WTC11 (cell line): Measurements from ENCODE around the gene GRAP2. TPM values are rescaled to one million over a fixed set of nuclear protein-coding genes. Genes with fewer than 3 reads are reported as not detected.

Experiments used
- ATAC-seq: fragments of 200-7000 bp; cut with Tn5 transposase; 2 replicates; pipeline ENCODE4 v1.10.0; 2021; ENCODE audit warnings: mild to moderate bottlenecking, moderate library complexity
- CTCF ChIA-PET: fragments of 300-600 bp; sonication (Branson Sonifier 250); formaldehyde crosslinking; loops from one replicate; lab custom pipeline; 2021; ENCODE audit warnings: antibody characterized with exemption; lab: Charles Lee
- POLR2A ChIA-PET: fragments of 350-600 bp; sonication (Branson Sonifier 250); formaldehyde crosslinking; loops from one replicate; lab custom pipeline; 2021; ENCODE audit warnings: antibody characterized with exemption; lab: Charles Lee
- DNase-seq: peaks from one replicate; pipeline ENCODE4 v3.0.0; 2021; ENCODE audit warnings: low spot score
- H3K27ac Mint-ChIP-seq: 2 replicates; pipeline ENCODE4 v1.8.0; 2021; ENCODE audit warnings: mixed read lengths
- H3K27me3 Mint-ChIP-seq: 2 replicates; pipeline ENCODE4 v1.8.0; 2021; ENCODE audit warnings: low read depth, mild to moderate bottlenecking, moderate library complexity, mixed read lengths
- H3K36me3 Mint-ChIP-seq: 2 replicates; pipeline ENCODE4 v1.8.0; 2021; ENCODE audit warnings: mixed read lengths
- H3K4me1 Mint-ChIP-seq: 2 replicates; pipeline ENCODE4 v1.8.0; 2022; ENCODE audit warnings: mixed read lengths
- H3K4me3 Mint-ChIP-seq: 2 replicates; pipeline ENCODE4 v1.8.0; 2021; ENCODE audit warnings: mild to moderate bottlenecking, moderate library complexity, mixed read lengths
- H3K9me3 Mint-ChIP-seq: 2 replicates; pipeline ENCODE4 v1.8.0; 2021; ENCODE audit warnings: mixed read lengths
- E2F1 ChIP-seq: sonication (generic); formaldehyde crosslinking; IDR thresholded peaks from 2 replicates; pipeline ENCODE4 v1.8.0; 2022; ENCODE audit warnings: mild to moderate bottlenecking, missing genetic modification reagents
- ELF4 ChIP-seq: sonication (generic); formaldehyde crosslinking; IDR thresholded peaks from 2 replicates; pipeline ENCODE4 v1.8.1; 2022; ENCODE audit warnings: low read depth, mild to moderate bottlenecking, moderate library complexity, missing genetic modification reagents
- ESRRA ChIP-seq: sonication (generic); formaldehyde crosslinking; IDR thresholded peaks from 2 replicates; pipeline ENCODE4 v1.8.1; 2022; ENCODE audit warnings: mild to moderate bottlenecking, missing genetic modification reagents, borderline replicate concordance
- KAT7 ChIP-seq: sonication (generic); formaldehyde crosslinking; IDR thresholded peaks from 2 replicates; pipeline ENCODE4 v1.8.1; 2023; ENCODE audit warnings: missing genetic modification reagents, mild to moderate bottlenecking, borderline replicate concordance
- MLX ChIP-seq: sonication (generic); formaldehyde crosslinking; IDR thresholded peaks from 2 replicates; pipeline ENCODE4 v1.8.1; 2023; ENCODE audit warnings: mild to moderate bottlenecking, missing genetic modification reagents, moderate library complexity
- MYBL2 ChIP-seq: sonication (generic); formaldehyde crosslinking; IDR thresholded peaks from 2 replicates; pipeline ENCODE4 v1.8.1; 2023; ENCODE audit warnings: mild to moderate bottlenecking, moderate library complexity, missing genetic modification reagents
- NFE2L1 ChIP-seq: sonication (generic); formaldehyde crosslinking; IDR thresholded peaks from 2 replicates; pipeline ENCODE4 v1.8.1; 2023; ENCODE audit warnings: missing genetic modification reagents
- NFYB ChIP-seq: sonication (generic); formaldehyde crosslinking; conservative IDR thresholded peaks from 2 replicates; pipeline ENCODE4 v1.8.0; 2022; ENCODE audit warnings: low read depth, missing genetic modification reagents
- NR1H2 ChIP-seq: sonication (generic); formaldehyde crosslinking; IDR thresholded peaks from 2 replicates; pipeline ENCODE4 v1.9.0; 2021; ENCODE audit warnings: mild to moderate bottlenecking, moderate library complexity, missing genetic modification reagents
- NR2C2 ChIP-seq: sonication (generic); formaldehyde crosslinking; IDR thresholded peaks from 2 replicates; pipeline ENCODE4 v1.8.0; 2022; ENCODE audit warnings: mild to moderate bottlenecking, missing genetic modification reagents
- NR3C1 ChIP-seq: sonication (generic); formaldehyde crosslinking; conservative IDR thresholded peaks from 2 replicates; pipeline ENCODE4 v1.8.1; 2023; ENCODE audit warnings: low read depth, mild to moderate bottlenecking, missing genetic modification reagents
- PRRX2 ChIP-seq: fragments of 250-450 bp; sonication (Bioruptor Pico); IDR thresholded peaks from 2 replicates; pipeline ENCODE4 v1.8.0; 2021; ENCODE audit warnings: mild to moderate bottlenecking
- STAT6 ChIP-seq: sonication (generic); formaldehyde crosslinking; conservative IDR thresholded peaks from 2 replicates; pipeline ENCODE4 v1.8.1; 2023; ENCODE audit warnings: mild to moderate bottlenecking, low read depth, missing genetic modification reagents, moderate library complexity
- USF2 ChIP-seq: sonication (generic); formaldehyde crosslinking; IDR thresholded peaks from 2 replicates; pipeline ENCODE4 v1.8.1; 2023; ENCODE audit warnings: mild to moderate bottlenecking, missing genetic modification reagents, moderate library complexity
- ZBTB21 ChIP-seq: sonication (generic); formaldehyde crosslinking; IDR thresholded peaks from 2 replicates; pipeline ENCODE4 v1.8.1; 2023; ENCODE audit warnings: mild to moderate bottlenecking, missing genetic modification reagents, borderline replicate concordance
- ZMAT4 ChIP-seq: fragments of 250-450 bp; sonication (Bioruptor Pico); IDR thresholded peaks from 2 replicates; pipeline ENCODE4 v1.9.0; 2021; ENCODE audit warnings: mild to moderate bottlenecking
- total RNA-seq: library from RNA; stranded (reverse); gene quantifications from 3 replicates; pipeline ENCODE4 v1.2.3, GENCODE V29; 2021
- TF ChIP-seq, protein P1 (sequence below): sonication (generic); formaldehyde crosslinking; conservative IDR thresholded peaks from 2 replicates; pipeline ENCODE4 v1.8.1; 2022; ENCODE audit warnings: mild to moderate bottlenecking, missing genetic modification reagents
- TF ChIP-seq, protein P2 (sequence below): sonication (generic); formaldehyde crosslinking; IDR thresholded peaks from 2 replicates; pipeline ENCODE4 v1.8.1; 2022; ENCODE audit warnings: missing genetic modification reagents, borderline replicate concordance
- TF ChIP-seq, protein P3 (sequence below): sonication (generic); formaldehyde crosslinking; IDR thresholded peaks from 2 replicates; pipeline ENCODE4 v1.8.0; 2023; ENCODE audit warnings: mild to moderate bottlenecking, missing genetic modification reagents
- TF ChIP-seq, protein P4 (sequence below): fragments of 250-450 bp; sonication (Bioruptor Pico); IDR thresholded peaks from 2 replicates; pipeline ENCODE4 v1.9.0; 2021; ENCODE audit warnings: moderate library complexity, mild to moderate bottlenecking, inconsistent platforms, borderline replicate concordance

Gene GRAP2
- total RNA-seq, 1 experiment from 2014 or later, result 0.33 TPM

DNA sequence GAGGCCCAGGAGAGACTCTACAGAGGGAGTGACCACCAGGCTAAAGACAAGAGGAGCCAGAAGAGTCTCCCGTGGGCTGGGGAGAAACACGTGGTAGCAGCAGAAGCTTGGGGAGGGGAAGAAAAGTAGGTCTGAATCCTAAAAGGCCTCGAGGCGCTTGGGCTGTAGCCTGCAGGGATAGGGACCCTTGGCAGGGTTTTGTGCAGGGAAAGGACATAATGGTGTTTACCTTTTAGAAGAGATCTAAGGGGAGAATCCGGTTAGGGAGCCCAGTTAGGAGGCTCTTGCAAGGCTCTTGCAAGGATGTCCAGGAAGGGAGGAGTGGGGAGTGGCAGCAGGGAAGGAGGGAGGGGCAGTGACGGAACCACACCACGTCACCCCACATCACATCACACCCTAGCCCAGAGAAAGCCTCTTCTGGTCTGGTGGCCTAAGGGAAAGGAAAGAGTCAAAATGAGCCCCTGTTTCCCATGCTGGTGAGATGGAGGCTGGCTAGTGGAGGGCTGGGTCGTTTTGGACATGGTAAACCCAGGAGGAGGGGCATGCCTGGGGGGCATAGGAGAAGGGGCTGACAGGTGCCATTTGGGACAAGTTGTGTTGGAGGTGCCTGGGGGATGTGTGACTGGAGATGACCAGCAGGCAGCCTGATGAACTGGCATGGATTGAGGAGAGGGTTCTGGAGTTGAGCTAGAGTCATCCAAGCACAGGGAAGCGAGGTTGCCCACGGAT lies 87.7 kb downstream of the GRAP2 start:
- ChIA-PET POLR2A (no interaction called here), CTCF (no interaction called here)
- Mint-ChIP-seq H3K4me3 (no peak overlapping the region), H3K27me3 (peaks cover 48% of the 10 kb centered on the region), H3K36me3 (no peaks in the 10 kb centered on the region), H3K4me1 (peaks cover 12% of the 10 kb centered on the region), H3K27ac (no peak overlapping the region), H3K9me3 (no peaks in the 10 kb centered on the region)
- TF ChIP-seq, protein P1, sequence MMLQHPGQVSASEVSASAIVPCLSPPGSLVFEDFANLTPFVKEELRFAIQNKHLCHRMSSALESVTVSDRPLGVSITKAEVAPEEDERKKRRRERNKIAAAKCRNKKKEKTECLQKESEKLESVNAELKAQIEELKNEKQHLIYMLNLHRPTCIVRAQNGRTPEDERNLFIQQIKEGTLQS, result no peak
- TF ChIP-seq MLX, result no peak
- no peak for TF ChIP-seq NFYB
- no peak for TF ChIP-seq NR2C2 (CRISPR knock-in tag)
- no peak for TF ChIP-seq PRRX2 (CRISPR knock-in tag)
- no peak for TF ChIP-seq ESRRA (CRISPR knock-in tag)
- no peak for TF ChIP-seq ELF4 (CRISPR knock-in tag)
- TF ChIP-seq STAT6 (CRISPR knock-in tag), result no peak
- TF ChIP-seq, protein P2, sequence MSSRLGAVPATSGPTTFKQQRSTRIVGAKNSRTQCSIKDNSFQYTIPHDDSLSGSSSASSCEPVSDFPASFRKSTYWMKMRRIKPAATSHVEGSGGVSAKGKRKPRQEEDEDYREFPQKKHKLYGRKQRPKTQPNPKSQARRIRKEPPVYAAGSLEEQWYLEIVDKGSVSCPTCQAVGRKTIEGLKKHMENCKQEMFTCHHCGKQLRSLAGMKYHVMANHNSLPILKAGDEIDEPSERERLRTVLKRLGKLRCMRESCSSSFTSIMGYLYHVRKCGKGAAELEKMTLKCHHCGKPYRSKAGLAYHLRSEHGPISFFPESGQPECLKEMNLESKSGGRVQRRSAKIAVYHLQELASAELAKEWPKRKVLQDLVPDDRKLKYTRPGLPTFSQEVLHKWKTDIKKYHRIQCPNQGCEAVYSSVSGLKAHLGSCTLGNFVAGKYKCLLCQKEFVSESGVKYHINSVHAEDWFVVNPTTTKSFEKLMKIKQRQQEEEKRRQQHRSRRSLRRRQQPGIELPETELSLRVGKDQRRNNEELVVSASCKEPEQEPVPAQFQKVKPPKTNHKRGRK, result no peak
- TF ChIP-seq NFE2L1, result no peak
- no peak for TF ChIP-seq NR3C1 (CRISPR knock-in tag)
- no peak for TF ChIP-seq ZMAT4 (CRISPR knock-in tag)
- TF ChIP-seq, protein P3, sequence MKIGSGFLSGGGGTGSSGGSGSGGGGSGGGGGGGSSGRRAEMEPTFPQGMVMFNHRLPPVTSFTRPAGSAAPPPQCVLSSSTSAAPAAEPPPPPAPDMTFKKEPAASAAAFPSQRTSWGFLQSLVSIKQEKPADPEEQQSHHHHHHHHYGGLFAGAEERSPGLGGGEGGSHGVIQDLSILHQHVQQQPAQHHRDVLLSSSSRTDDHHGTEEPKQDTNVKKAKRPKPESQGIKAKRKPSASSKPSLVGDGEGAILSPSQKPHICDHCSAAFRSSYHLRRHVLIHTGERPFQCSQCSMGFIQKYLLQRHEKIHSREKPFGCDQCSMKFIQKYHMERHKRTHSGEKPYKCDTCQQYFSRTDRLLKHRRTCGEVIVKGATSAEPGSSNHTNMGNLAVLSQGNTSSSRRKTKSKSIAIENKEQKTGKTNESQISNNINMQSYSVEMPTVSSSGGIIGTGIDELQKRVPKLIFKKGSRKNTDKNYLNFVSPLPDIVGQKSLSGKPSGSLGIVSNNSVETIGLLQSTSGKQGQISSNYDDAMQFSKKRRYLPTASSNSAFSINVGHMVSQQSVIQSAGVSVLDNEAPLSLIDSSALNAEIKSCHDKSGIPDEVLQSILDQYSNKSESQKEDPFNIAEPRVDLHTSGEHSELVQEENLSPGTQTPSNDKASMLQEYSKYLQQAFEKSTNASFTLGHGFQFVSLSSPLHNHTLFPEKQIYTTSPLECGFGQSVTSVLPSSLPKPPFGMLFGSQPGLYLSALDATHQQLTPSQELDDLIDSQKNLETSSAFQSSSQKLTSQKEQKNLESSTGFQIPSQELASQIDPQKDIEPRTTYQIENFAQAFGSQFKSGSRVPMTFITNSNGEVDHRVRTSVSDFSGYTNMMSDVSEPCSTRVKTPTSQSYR (CRISPR knock-in tag), result no peak
- TF ChIP-seq, protein P4, sequence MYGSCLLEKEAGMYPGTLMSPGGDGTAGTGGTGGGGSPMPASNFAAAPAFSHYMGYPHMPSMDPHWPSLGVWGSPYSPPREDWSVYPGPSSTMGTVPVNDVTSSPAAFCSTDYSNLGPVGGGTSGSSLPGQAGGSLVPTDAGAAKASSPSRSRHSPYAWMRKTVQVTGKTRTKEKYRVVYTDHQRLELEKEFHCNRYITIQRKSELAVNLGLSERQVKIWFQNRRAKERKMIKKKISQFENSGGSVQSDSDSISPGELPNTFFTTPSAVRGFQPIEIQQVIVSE (CRISPR knock-in tag), result no peak
- no peak for TF ChIP-seq NR1H2
- no peak for TF ChIP-seq E2F1 (CRISPR knock-in tag)
- no peak for TF ChIP-seq MYBL2 (CRISPR knock-in tag)
- no peak for TF ChIP-seq USF2 (CRISPR knock-in tag)
- TF ChIP-seq ZBTB21, result no peak
- TF ChIP-seq KAT7 (CRISPR knock-in tag), result no peak
- ATAC-seq (no peak), DNase-seq (no peak)
